GM21529 (cell line): ENCODE measurements around the gene TTC28.

Experiments
- ATAC-seq: cut with Tn5 transposase; IDR thresholded peaks from one replicate; pipeline ENCODE4 v1.9.1; 2021; ENCODE audit not compliant: unreplicated experiment

Gene TTC28

DNA sequence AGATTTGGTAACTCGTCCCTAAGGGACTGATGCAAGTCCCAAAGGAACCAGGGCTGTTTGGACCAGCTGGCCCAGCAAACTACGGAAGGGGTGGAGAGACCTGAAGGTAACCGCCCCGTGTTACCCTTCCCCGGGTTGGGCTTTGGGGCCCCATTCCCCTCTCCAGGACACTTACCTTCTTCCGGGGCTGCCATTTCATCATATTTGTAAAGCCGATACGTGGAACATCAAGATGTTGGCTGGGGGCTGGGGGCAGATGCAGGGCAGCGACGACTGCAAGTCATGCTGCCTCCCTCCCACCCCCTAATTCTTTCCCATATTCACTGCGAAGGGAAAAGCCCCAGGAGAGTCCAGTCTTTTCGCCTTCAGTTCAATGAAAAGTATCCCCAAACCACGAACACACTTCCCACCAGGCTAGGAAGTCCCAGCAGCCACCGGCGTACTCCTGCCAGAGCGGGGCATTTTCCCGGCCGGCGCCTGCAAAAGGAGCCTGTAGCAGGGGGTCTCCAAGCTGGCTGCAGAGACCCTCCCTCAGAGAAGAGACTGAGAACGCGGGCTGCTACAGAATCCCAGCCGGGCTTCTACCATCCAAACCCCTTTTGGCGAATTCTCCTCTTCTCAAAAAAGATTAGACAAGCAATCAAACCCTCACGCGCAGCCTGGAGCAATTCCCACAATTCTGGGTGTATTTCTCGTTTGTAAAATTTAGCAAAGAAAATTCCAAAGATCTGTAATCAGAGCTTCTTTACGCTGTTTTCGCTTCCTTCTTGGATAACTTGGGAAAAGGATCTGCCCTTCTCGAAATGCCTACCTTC is 236.7 kb downstream of the TTC28 start:
- no peak for ATAC-seq

GRCh38 chr22:28442264-28442710 is 237.4 kb downstream of the TTC28 start:
- no peak for ATAC-seq

- no peak for ATAC-seq
These were observed 237.8 kb downstream of the TTC28 start for GRCh38 chr22:28441720-28442263.

GRCh38 chr22:28440592-28441390 is 238.8 kb downstream of the TTC28 start:
- ATAC-seq: no peak

GRCh38 chr22:28438183-28438768 is 241.4 kb downstream of the TTC28 start:
- no peak for ATAC-seq

DNA sequence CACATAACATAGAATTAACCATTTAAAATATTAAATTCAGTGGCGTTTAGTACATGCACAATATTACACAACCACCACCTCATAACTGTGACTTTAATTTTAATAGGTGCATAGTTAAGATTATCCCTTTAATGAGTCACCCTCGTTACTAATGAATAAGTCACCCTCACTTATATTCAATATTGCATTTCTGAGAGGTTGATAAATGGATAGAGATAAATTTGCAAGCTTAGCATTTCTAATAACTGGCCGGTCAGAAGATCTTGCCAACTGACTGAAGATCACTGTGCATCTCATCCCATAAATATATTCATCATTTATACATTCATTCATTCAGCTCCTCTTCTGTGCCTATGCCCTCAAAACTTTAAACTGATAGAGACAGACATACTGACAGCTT is 243.7 kb downstream of the TTC28 start:
- no peak for ATAC-seq

DNA sequence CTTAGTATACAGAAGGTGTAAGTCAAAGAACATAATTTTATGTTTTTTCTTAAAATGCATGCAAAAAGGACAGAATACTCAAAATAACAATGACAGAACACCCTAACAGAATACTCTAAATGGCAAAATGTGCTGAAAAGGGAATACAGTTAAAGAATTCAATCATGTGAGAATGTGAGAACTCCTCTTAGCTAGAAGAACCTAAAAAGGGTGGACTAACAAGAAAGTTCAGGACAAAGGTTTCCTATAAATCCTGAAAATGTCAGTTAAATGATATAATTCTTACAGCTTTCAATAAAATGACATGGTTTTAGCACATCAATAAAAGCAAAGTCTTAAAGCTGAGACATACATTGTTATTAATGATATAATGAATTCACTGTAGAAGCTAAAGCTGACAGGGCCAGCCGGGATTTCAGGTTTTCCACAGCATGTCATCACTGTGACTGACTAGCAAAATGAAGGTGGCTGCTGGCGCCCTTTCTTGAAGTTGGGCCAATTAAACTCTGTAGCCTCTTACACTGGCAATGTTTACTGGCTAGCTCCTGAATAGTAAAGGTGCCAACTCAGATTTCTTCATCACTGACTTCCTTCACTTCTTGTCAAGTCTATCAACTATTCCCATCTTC is 244.4 kb downstream of the TTC28 start:
- ATAC-seq: no peak

DNA sequence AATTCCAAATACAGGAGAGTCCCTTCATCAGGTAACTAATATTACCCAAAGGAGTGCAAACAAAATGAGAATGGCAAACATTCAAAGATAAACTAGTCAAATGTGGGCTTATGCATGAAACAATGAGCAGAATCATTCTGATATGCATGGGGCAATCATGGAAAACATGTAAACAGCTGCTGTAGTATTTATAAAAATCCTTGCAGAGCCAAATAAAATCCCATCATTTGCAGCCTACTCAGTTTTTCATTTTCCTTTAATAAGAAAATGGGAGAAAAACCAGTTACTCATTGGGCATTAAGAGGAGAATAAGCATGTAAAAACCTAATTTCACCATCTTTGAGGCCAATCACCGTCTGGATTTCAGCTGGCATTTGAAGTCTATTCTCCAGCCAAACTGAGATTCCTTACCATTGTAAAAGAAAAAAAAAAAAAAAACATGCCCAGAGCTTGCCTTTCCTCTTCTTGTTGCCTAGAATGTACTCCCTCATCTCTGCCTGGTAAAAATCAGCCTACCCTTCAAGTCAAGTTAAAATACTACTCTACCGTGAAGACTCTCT is 249.1 kb downstream of the TTC28 start:
- no peak for ATAC-seq

DNA sequence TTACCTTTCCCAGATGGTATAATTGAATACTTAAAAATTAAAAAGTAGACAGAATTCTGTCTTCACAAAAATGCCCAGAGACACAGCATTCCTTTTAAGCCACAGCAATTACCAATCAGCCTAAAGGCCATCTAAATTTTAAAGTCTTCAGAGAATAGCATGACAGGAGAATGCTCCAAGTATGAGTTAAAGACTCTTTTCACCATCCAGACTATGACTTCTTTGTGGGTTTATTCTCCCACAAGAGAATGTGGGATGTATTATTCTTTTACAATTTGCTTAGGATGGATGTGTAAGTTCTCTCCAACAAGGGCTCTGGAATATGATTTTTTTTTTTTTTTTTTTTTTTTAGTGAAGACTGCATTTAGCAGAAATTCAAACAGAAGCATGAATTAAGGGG is 249.9 kb downstream of the TTC28 start:
- ATAC-seq: no peak

GRCh38 chr22:28428271-28428670 is 251.4 kb downstream of the TTC28 start:
- no peak for ATAC-seq

DNA sequence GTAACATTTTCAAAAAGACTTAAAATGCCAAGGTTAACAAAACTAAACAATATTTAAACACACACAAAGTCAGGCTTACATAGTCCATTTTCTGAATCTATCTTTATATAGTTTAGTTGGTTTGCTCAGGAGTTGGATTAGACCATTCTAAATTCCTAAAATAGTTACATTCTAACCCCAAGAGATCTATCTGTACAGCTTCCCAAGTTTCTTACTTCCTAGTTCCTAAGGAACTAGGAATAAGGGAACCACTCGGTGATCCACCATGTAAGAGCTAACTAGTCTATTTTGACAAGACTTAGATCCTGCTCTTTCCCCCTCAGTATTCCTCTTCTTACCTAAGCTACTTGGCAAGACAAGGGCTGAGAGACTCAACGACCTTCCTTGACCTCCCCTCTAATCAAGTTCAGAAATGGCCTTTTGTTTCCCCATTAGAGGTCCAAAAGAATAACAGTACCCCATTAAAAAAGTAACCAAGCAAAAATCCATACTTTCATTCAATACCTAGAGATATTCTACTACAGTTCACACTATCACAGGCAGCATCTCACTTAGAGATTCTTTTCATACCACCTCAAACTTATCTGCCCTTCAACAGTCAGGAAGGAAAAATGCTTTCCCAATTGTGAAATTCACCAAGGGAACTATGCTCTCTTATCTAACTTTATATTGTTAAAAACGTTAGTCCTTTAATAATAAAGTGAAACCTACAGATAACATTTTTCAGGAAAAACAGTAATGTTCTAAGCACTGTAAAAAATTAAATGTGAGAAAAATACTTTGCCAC is 253.1 kb downstream of the TTC28 start:
- no peak for ATAC-seq

- no peak for ATAC-seq
These were observed 254.4 kb downstream of the TTC28 start for GRCh38 chr22:28425211-28425610.

GRCh38 chr22:28424427-28425080 is 255.1 kb downstream of the TTC28 start:
- ATAC-seq: no peak

GRCh38 chr22:28419919-28420318 is 259.7 kb downstream of the TTC28 start:
- ATAC-seq: no peak

DNA sequence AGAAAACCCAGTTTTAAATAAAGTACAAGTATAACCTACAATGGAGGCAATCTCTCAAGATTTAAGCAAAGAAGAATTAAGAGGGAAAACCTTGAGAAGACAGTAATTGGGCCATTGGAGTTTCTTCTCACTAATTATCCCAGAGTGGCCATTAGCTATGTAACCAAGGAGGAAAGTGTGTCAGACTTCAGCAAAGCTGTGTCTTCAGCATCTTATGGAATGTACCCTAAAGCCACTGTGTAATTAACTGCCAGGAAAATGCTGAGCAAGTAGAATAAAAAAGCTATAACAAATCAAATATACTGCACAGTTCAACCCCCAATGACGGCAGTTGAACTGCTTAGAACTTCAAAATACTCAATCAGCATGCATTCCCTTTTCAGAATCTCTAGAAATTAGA is 261.6 kb downstream of the TTC28 start:
- no peak for ATAC-seq

DNA sequence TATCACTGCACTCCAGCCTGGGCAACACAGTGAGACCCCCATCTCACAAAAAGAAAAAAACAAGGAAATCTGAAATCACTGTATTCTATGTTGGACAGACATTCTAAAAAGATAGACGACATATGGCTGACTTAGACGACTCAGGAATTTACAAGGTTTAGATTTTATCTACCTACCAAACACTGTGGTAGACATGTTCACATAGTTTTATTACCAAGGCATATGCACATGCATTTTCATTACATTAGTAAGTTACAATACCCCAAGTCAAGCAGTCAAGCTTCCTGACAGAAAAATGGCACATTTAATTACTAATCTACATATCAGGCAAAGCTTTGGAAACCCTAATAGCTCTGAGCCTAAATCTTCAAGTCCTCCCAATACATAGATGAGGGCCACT is 262.2 kb downstream of the TTC28 start:
- ATAC-seq: no peak

DNA sequence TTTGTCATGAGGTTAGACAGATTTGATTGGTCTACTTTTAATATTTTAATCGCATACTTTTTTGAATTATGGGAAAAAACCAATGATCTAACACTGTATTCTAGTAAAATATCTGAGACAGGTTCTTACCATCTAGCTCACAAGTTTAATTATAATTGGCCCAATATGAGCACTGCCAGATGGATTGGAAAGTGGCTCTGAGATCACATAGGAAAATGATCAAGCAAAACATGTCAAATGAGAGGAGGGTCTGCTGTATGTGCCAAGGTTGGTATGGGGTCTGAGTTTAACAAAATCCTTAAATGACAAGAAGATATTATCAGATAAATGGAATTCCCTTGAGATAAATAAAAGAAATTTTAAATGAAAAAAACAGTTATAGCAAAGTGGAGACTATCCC is 264.7 kb downstream of the TTC28 start:
- no peak for ATAC-seq

DNA sequence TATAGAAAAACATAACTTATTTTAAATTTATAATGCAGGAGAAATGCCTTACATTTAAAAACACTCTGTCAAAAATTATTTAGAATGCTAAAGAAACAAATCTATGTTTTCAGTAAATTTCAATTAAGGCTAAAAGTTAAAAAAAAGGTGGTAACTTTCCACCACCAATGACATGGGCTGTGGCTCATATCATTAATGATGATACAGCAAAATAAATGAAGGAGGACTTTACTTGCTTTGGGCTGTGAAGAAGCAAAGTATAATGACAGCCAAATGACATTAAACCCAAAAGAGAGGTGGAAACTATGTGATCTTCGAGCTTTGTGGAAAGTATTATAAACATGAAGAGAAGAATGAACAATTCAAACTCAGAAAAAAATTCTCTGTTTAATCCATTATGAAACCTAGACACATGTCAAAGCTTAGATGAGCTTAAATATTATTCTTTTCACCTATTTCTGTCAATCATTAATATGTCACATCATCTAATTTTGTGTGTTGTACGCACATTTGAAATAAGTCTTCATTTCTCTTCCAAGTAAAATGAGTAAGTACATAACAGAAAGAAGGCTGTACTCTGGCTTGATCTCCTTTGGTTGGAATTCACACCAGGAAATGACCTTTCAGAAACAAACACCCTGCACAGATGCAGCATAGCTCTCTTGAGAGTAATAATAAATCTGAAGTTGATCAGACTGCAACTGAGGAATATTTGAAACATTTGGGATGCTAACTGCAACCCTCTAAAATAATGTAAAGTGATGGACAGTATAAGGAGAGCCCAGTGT is 265.8 kb downstream of the TTC28 start:
- no peak for ATAC-seq

GRCh38 chr22:28412109-28412508 is 267.5 kb downstream of the TTC28 start:
- ATAC-seq: no peak
